Vagina (tissue), 2 donors: ENCODE measurements around the gene PDE1C. TPM values are rescaled to one million over a fixed set of nuclear protein-coding genes. Genes with fewer than 3 reads are reported as not detected.

Experiments used
- DNase-seq, 2 donors: peaks; one replicate each; pipeline ENCODE4 v3.0.0-alpha.2; 2017; ENCODE audit errors: extremely low spot score in 2 of 2
- H3K27ac ChIP-seq: fragments of 200-600 bp; sonication (generic); one replicate; pipeline ENCODE4 v1.5.1; 2019
- H3K27me3 ChIP-seq: fragments of 200-600 bp; sonication (generic); one replicate; pipeline ENCODE4 v1.5.1; 2019
- H3K36me3 ChIP-seq, 2 donors: fragments of 200-600 bp; sonication (generic); one replicate each; pipeline ENCODE4 v1.5.1; 2017 to 2019
- H3K4me1 ChIP-seq: fragments of 200-600 bp; sonication (generic); one replicate; pipeline ENCODE4 v1.5.1; 2019
- H3K4me3 ChIP-seq, 2 donors: fragments of 200-600 bp; sonication (generic); 1 replicate in 1 of 2; 2 replicates in 1 of 2; pipeline ENCODE4 v1.5.1; 2016 to 2019
- H3K9me3 ChIP-seq: fragments of 200-600 bp; sonication (generic); one replicate; pipeline ENCODE4 v1.5.1; 2019
- CTCF ChIP-seq, 3 experiments: fragments of 450-650 bp in 2 of 3; fragments of 200-600 bp in 1 of 3; sonication (generic) in 1 of 3; IDR thresholded peaks; one replicate each; pipeline ENCODE4 v1.5.1; 2017 to 2019; ENCODE audit warnings: antibody characterized with exemption in 3 of 3, mild to moderate bottlenecking in 2 of 3, moderate library complexity in 2 of 3
- POLR2A ChIP-seq, 2 donors: fragments of 450-650 bp; IDR thresholded peaks; one replicate each; pipeline ENCODE4 v1.6.1; 2017; ENCODE audit warnings: antibody characterized with exemption in 2 of 2, mild to moderate bottlenecking in 2 of 2, moderate library complexity in 2 of 2
- POLR2AphosphoS5 ChIP-seq, 2 donors: sonication (generic); formaldehyde crosslinking; IDR thresholded peaks; one replicate each; pipeline ENCODE4 v1.9.0; 2017; ENCODE audit warnings: antibody characterized with exemption in 2 of 2, mild to moderate bottlenecking in 2 of 2, low read depth in 1 of 2; ENCODE audit not compliant: insufficient read depth in 1 of 2
- intact Hi-C: fragments of 100-400 bp; cut with DNase I; formaldehyde crosslinking; loops from one replicate; pipeline ENCODE4 v1.15.1; 2023
- total RNA-seq: library from RNA; depleted of rRNA; stranded (reverse); fragments of >200 nt; gene quantifications from one replicate; pipeline ENCODE4 v1.2.3, GENCODE V29; 2016

PDE1C gene
- total RNA-seq, 1 donor from 2014 or later = 19.2 TPM

GRCh38 chr7:32005577-32005976 is 64.6 kb downstream of the PDE1C start:
- no peak overlapping the region for H3K4me3 ChIP-seq
- no peaks in the 10 kb centered on the region for H3K36me3 ChIP-seq
- no peak for DNase-seq
- TF ChIP-seq CTCF (IDR thresholded peaks at IDR 0.05) (no peak), POLR2A (IDR thresholded peaks at IDR 0.05) (no peak), POLR2AphosphoS5 (IDR thresholded peaks at IDR 0.05; ENCODE audit: insufficient read depth in 1 of 2, low read depth in 1 of 2) (no peak)
- intact Hi-C loops = no loop called here
- no peaks in the 10 kb centered on the region for H3K27me3 ChIP-seq
- H3K9me3 ChIP-seq = no peaks in the 10 kb centered on the region
- H3K4me1 ChIP-seq = no peaks in the 10 kb centered on the region
- no peak overlapping the region for H3K27ac ChIP-seq

- no peaks in the 10 kb centered on the region for H3K4me1 ChIP-seq
- intact Hi-C loops = no loop called here
- no peak overlapping the region for H3K4me3 ChIP-seq
- no peaks in the 10 kb centered on the region for H3K27me3 ChIP-seq
- TF ChIP-seq CTCF (IDR thresholded peaks at IDR 0.05) (no peak), POLR2AphosphoS5 (IDR thresholded peaks at IDR 0.05; ENCODE audit: insufficient read depth in 1 of 2, low read depth in 1 of 2) (no peak), POLR2A (IDR thresholded peaks at IDR 0.05) (no peak)
- DNase-seq = no peak
- H3K27ac ChIP-seq = no peak overlapping the region
- no peaks in the 10 kb centered on the region for H3K36me3 ChIP-seq
- H3K9me3 ChIP-seq = no peaks in the 10 kb centered on the region
These were observed 68.3 kb downstream of the PDE1C start for GRCh38 chr7:32001948-32002347.

- Histone ChIP-seq H3K36me3 (no peaks in the 10 kb centered on the region), H3K27me3 (no peaks in the 10 kb centered on the region), H3K4me1 (no peaks in the 10 kb centered on the region), H3K4me3 (no peak overlapping the region), H3K27ac (no peak overlapping the region), H3K9me3 (no peaks in the 10 kb centered on the region)
- TF ChIP-seq POLR2A (IDR thresholded peaks at IDR 0.05) = no peak
- TF ChIP-seq POLR2AphosphoS5 (IDR thresholded peaks at IDR 0.05; ENCODE audit: insufficient read depth in 1 of 2, low read depth in 1 of 2) = no peak
- no peak for TF ChIP-seq CTCF (IDR thresholded peaks at IDR 0.05)
- intact Hi-C loops = no loop called here
- DNase-seq = no peak
These were observed 72.8 kb downstream of the PDE1C start for GRCh38 chr7:31997423-31997822.

- Histone ChIP-seq H3K9me3 (no peaks in the 10 kb centered on the region), H3K4me3 (no peak overlapping the region), H3K27me3 (no peaks in the 10 kb centered on the region), H3K36me3 (no peaks in the 10 kb centered on the region), H3K4me1 (no peaks in the 10 kb centered on the region), H3K27ac (no peak overlapping the region)
- intact Hi-C loops = no loop called here
- no peak for TF ChIP-seq POLR2AphosphoS5 (IDR thresholded peaks at IDR 0.05; ENCODE audit: insufficient read depth in 1 of 2, low read depth in 1 of 2)
- no peak for TF ChIP-seq CTCF (IDR thresholded peaks at IDR 0.05)
- TF ChIP-seq POLR2A (IDR thresholded peaks at IDR 0.05) = no peak
- DNase-seq = no peak
These were observed 75.1 kb downstream of the PDE1C start for GRCh38 chr7:31995134-31995533.

GRCh38 chr7:31991846-31992245 is 78.4 kb downstream of the PDE1C start:
- no peak overlapping the region for H3K4me3 ChIP-seq
- no peak for TF ChIP-seq POLR2A (IDR thresholded peaks at IDR 0.05)
- no peak for TF ChIP-seq CTCF (IDR thresholded peaks at IDR 0.05)
- no peak for TF ChIP-seq POLR2AphosphoS5 (IDR thresholded peaks at IDR 0.05; ENCODE audit: insufficient read depth in 1 of 2, low read depth in 1 of 2)
- H3K27ac ChIP-seq = no peak overlapping the region
- no peaks in the 10 kb centered on the region for H3K9me3 ChIP-seq
- no peaks in the 10 kb centered on the region for H3K36me3 ChIP-seq
- no peaks in the 10 kb centered on the region for H3K27me3 ChIP-seq
- intact Hi-C loops = no loop called here
- no peaks in the 10 kb centered on the region for H3K4me1 ChIP-seq
- DNase-seq = no peak
